ENCODE results near the gene SPDYE5.
"Not testable (repeated sequence)": the region's sequence is repeated elsewhere in the genome, so short reads cannot be mapped to it uniquely, and the experiment has no call there.

DNA sequence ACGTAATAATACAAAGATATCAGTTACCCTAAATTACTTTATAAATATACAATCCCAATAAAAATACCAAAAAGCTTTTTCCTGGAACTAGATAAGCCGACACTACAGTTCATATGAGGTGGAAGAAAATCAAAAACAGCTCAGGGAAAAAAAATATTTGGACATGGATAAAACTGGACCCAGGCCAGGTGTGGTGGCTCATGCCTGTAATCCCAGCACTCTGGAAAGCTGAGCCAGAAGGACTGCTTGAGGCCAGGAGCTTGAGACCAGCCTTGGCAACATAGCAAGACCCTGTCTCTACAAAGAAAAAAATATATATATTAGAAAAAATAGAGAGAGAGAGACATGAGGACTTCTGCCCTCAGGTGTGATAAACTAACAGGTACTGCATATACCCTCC, 26.7 kb downstream of the SPDYE5 start:
- not testable (repeated sequence) for TF ChIP-seq CTCF (IDR thresholded peaks at IDR 0.05; ENCODE audit: low read length); EZH2 (IDR thresholded peaks at IDR 0.05; ENCODE audit: borderline replicate concordance, low read length)
